Measurements from ENCODE around the gene MICAL3.
A peak's percentile ranks its signal among the peaks of the same experiment; 100 is the strongest.
"Not testable (repeated sequence)": the region's sequence is repeated elsewhere in the genome, so short reads cannot be mapped to it uniquely, and the experiment has no call there.

Gene MICAL3

DNA sequence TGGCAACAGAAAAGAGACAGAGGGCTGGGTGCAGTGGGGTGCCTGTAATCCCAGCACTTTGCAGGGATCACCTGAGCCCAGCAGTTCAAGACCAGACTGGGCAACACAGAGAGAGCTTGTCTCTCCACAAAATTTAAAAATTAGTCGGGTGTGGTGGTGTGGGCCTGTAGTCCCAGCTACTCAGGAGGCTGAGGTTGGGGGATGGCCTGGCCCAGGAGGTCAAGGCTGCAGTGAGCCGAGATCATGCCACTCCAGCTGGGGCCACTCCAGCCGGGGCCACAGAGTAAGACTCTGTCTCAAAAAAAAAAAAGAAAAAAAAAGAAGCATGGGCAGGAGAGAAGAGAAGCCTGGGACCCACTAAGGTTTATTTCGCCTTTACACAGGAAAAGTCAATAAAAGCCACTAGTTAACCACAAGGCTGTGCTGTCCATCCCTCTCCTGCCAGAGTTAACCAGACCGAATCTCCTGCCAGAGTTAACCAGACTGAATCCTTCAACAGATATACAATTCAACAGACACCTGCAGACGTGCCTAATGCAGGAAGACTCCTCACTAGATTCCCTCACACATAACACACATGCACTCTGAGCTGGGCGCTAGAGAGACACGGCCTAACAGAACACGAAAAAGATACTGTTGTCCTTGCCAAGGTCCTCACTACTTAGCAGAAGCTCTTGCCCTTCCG lies 29.8 kb downstream of the MICAL3 start:
- DNase-seq: no peak

DNA sequence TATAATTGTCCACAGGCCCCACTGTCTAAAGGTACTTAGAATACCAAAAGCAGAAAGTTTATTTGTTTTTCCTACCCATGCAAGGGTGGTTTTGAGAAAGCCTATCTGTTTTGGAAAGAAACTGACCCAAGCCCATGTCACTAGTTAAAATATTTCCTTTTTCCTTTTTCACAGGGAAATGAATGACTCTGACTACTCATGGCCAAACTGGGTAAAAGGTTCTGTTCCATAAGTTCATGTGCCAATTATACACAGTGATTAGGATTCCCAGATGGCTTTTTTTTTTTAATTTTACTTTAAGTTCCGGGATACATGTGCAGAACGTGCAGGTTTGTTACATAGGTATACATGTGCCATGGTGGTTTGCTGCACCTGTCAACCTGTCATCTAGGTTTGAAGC lies 31.4 kb downstream of the MICAL3 start:
- not testable (repeated sequence) for DNase-seq

- DNase-seq: not testable (repeated sequence)
Measured at GRCh38 chr22:17991992-17992391, 32.4 kb downstream of the MICAL3 start.

DNA sequence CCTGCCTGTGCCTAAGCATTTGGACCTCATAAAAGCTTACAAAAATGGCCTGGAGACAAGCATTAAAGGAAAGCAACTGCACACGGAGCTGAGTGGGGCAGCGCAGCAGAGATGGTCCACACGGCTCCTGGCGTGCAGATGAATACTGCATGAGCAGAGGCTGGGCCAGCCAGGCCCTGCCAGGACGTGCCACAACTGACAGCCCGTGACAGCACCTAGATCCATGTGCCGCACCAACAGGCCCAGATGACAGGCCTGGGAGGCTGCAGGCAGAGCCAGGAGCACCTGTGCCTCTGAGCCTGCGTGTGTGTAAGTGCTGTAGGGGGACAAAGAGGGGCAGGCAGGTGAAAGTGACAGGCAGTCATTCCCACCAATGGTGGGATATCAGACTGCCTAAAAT lies 33.4 kb downstream of the MICAL3 start:
- no peak for DNase-seq

DNA sequence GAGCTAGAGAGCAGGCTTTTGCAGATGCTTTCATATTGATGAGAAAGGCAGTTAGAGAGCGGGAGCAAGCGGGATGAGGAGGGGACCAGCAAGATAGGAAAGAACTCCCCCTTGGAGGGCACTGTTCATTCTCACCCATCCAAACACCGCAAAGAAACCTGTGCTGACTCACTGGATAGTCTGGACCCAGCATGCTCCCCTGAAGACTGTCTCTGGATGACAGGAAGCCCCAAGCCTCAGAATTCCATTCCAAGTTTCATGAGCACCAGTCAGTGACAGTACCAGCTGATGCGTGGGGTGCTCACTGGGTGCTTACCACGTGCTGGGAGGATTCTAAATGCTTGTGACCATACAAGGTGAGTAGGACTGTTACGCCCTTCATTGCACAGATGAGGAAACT lies 34.2 kb downstream of the MICAL3 start:
- DNase-seq: no peak

DNA sequence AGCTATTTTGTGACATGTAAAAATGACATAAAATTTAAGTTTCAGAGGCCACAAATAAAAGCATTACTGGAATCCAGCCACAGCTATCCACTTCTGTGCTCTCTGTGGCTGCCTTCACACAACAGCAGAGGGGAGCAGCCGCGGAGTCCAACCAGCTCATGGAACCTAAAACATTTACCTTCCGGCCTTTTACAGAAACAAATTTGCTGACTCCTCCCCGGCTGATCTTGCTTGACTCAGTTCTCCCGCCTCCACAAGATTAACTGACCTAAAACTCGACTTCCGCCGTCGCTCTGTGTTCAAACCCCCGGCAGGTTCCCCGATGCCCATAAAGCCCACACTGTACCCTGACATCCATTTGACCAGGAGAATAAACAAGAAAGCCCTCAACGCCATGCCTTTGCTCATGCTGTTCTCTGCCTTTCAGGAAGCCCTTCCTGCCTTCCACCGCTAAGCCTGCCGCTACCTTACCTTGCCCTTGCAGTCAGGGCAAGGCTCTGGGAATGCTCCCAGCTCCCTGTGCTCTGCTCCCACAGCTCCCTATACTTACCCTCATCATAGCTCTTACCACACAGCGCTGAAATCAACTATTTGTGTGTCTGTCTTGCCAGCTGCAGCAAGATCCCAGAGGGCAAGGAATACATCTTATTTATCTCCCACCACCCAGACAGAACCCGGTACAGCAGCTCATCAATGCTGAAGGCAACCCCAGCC lies 35.4 kb downstream of the MICAL3 start:
- no peak for DNase-seq

- DNase-seq: no peak
Measured at GRCh38 chr22:17985606-17986005, 38.8 kb downstream of the MICAL3 start.

DNA sequence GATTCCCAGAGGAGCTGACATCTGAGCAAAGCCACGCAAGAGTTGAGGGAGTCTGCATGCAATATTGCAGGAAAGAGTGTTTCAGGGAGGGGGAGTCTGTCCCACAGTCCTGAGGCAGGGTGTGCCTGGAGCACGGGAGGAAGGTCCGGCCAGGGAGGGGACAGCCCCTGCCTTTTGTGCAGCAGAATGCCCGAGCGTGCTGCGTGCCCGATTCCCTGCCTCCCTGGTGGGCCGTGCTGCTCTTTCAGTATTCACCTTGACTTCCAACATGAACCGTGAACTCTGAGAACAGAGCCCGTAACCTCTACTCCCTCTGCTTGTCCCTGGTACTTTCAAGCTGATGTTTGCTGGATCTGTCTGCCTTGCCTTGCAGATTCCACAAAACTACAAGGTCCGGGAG lies 39.3 kb downstream of the MICAL3 start:
- DNase-seq: not testable (repeated sequence)

GRCh38 chr22:17984114-17984513 lies 40.2 kb downstream of the MICAL3 start:
- no peak for DNase-seq

GRCh38 chr22:17982572-17983141 lies 41.7 kb downstream of the MICAL3 start:
- DNase-seq: no peak

DNA sequence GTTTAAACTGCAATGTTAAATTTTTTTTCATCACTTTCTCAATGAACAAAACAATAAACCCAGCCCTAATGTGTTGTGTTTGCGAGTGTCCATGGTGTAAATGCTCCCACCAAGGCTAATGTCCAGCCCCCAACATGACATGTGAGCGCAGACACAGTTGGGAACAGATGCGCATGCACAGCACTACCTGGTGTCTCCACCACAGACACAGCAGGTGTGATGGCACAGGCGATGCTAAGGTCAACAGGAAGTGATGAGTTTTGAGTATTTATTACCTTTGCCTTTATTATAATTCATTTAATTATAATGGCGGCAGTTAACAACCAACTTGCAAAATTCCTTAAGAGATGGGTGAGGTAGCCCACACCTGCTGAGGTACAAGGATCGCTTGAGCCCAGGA lies 42.9 kb downstream of the MICAL3 start:
- no peak for DNase-seq

- DNase-seq: no peak
Measured at GRCh38 chr22:17980638-17981051, 43.7 kb downstream of the MICAL3 start.

- no peak for DNase-seq
Measured at GRCh38 chr22:17980015-17980590, 44.3 kb downstream of the MICAL3 start.

DNA sequence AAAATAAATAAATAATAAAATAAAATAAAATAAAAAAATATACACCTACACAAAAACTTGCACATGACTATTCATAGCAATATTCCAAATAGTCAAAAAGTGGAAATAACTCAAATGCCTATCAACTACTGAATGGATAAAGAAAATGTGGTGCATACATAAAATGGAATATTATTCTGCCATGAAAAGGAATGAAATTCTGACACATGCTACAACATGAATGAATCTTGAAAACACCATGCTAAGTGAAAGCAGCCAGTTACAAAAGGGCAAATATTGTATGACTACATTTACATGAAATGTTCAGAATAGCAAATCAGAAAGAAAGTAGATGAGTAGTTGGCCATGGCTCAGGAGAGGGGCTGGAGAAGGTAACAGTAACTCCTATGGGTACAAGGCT lies 46.3 kb downstream of the MICAL3 start:
- no peak for DNase-seq

DNA sequence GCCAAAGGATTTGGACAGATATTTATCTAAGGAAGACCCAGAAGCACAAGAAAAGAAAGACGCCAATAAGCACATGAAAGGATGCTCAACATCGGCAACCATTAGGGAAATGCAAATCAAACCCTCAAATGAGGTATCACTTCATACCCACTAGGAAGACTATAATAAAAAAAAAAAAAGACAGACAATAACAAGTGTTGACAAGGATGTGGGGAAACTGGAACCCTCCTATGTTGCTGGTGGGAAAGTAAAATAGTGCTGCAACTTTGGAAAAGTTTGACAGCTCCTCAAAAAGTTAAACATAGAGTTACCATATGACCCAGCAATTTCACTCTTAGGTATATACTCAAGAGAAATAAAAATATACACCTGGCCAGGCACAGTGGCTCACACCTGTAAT lies 47.0 kb downstream of the MICAL3 start:
- no peak for DNase-seq

- no peak for DNase-seq
Measured at GRCh38 chr22:17976121-17976520, 48.2 kb downstream of the MICAL3 start.

- peak; percentile 48 for DNase-seq
Measured at GRCh38 chr22:17974703-17975372, 49.5 kb downstream of the MICAL3 start.

- DNase-seq: no peak
Measured at GRCh38 chr22:17974087-17974486, 50.3 kb downstream of the MICAL3 start.

GRCh38 chr22:17973217-17973616 lies 51.1 kb downstream of the MICAL3 start:
- DNase-seq: no peak

DNA sequence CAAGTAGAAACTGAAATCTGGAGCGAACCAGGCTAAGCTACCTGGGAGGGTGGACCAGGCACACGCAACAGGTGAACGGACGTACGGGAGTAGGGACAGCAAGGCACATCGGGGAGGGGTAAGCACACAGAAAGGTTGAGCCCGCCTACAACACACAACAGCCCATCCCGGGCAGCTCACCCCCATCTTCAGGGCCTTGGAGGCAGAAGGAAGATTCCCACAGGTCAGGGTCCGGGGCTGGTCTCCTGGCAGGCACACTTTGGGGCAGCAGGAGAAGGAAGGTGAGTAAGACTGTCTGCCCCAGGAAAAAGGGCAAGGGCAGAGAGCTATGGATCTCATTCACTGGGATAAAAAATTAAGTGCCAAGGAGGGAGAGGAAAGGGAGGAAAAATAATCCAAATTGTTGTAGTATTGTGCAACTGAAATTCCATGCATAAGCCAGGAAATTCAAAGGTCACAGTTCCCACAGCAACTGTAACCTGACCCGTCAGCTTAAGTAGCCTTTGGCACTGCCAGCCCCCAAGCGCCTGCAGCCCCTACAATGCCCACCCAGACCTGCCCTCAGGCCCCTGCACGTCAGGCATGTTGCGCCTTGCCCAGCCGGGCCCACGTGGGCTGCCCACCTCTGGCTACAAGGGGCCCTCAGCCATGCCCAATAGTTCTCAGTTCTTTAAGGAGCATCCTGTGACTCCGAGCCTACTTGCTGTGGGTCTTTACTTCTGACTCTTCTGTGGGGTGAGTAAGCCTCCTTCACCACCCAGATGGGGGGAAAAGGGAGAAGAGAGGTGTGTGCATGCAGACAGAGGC lies 51.8 kb downstream of the MICAL3 start:
- no peak for DNase-seq

DNA sequence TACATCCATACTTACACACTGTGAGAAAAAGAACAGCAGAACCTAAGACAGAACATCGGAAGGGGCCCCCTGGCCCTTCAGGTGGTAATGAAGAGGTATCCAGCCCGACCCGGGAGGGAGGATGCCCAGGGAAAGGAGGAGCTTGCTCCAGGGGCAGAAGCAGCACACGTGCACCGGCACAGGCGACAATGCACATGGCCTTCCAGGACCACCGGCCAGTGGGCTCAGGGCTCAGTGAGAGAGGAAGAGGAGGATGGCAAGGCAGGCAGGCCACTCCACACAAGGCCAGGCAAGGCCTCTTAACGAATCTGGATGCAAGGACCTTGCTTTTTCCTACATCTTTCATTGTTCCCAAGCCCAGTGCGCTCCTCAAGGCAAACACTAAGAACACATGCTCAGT lies 52.6 kb downstream of the MICAL3 start:
- no peak for DNase-seq

- no peak for DNase-seq
Measured at GRCh38 chr22:17970201-17970708, 54.1 kb downstream of the MICAL3 start.

Data from left hindlimb (tissue), 1 donor.